ELF-1 (cell line): ENCODE results near the gene PDAP1.
A peak's percentile ranks its signal among the peaks of the same experiment; 100 is the strongest.
"Not testable (repeated sequence)": the region's sequence is repeated elsewhere in the genome, so short reads cannot be mapped to it uniquely, and the experiment has no call there.

Experiments used
- DNase-seq: peaks from one replicate; pipeline ENCODE4 v3.0.0-alpha.2; 2016; ENCODE audit warnings: low read depth, low spot score

The PDAP1 gene

GRCh38 chr7:99396418-99397296 is 11.7 kb downstream of the PDAP1 start:
- no peak for DNase-seq

DNA sequence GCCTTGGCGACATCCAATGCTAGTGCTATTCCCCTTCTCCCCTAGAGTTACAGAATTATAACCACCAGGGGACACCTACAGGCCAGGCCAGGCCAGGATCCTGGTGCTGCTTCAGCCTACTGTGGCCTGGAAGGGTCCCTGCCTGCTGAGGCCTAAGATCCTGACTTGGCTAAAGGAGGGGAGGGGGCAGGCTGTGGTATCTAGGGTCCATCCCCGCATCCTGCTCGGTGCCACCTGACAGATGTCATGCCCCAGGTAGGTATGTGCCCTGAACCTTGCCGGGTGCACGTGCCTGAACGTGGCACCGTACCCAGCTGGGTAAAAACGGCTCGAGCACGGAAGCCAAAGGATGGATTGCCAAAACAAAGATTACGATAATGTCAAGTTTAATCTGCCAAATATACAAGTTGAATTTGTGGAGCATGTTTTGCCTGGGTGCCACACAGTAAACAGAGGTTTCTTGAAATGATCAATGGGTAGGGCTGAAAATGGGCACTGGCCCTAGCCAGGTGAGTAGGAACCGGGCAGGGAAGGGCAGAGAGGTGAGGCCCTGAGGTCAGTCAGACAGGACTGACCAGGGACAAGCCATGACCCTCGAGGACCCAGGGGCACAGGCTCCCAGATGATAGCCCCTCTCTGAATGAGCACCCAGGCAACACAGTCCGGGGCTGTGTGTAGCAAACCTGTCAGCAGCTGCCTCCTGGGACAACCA is 12.6 kb downstream of the PDAP1 start:
- DNase-seq = no peak

GRCh38 chr7:99394188-99394502 is 14.3 kb downstream of the PDAP1 start:
- DNase-seq = no peak

- peak; percentile 94 for DNase-seq
Measured at GRCh38 chr7:99393355-99394187, 14.8 kb downstream of the PDAP1 start.

GRCh38 chr7:99392659-99393354 is 15.6 kb downstream of the PDAP1 start:
- DNase-seq = peak; percentile 93

- DNase-seq = no peak
Measured at GRCh38 chr7:99392046-99392445, 16.4 kb downstream of the PDAP1 start.

DNA sequence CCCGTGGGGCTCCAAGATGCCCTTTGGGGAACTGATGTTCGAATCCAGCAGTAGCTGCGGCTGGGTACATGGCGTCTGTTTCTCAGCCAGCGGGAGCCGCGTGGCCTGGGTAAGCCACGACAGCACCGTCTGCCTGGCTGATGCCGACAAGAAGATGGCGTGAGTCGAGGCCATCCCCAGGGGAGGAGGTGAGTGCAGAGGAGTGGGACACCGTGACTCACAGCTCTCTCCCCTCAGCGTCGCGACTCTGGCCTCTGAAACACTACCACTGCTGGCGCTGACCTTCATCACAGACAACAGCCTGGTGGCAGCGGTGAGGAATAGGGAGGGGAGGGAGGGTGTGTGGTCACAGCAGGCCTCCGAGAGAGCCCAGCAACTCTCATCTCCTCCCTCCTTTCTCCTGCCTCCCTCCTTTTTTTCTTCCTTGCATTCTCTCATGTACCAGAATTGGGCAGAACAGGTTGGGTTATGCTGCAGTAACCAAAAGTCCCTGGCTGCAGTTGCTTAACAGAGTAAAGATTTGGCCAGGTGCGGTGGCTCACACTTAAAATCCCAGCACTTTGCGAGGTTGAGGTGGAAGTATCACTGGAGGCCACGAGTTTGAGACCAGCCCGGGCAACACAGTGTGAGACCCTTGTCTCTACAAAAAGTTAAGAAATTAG is 17.3 kb downstream of the PDAP1 start:
- DNase-seq = no peak

GRCh38 chr7:99389772-99390171 is 18.6 kb downstream of the PDAP1 start:
- DNase-seq = no peak

GRCh38 chr7:99387912-99388311 is 20.5 kb downstream of the PDAP1 start:
- DNase-seq = no peak

- DNase-seq = not testable (repeated sequence)
Measured at GRCh38 chr7:99387239-99387635, 21.2 kb downstream of the PDAP1 start.

DNA sequence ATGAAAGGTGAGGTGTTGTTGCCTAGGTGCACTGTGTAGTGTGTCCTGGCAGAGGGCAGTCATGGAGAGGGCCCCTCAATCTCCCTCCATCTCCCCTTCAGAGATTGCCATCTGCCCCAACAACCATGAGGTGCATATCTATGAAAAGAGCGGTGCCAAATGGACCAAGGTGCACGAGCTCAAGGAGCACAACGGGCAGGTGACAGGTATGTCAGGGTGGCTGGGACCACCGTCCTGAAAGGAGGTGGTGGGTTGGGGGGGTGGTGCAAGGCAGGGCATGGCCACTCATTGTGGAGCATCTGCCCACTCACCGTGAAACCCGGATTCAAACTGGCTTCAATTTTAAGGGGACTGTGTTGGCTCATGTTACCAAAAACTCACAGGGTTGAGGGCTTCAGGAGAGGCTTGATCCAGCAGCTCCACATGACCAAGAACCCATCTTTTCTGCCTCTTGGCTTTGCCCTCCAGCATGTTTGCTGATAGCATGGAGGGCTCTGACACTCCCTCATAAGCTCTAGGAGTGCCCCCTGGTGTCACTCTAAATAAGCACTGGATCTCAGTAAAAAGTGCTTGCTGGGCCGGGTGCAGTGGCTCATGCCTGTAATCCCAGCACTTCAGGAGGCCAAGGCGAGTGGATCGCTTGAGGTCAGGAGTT is 21.7 kb downstream of the PDAP1 start:
- peak; percentile 57 for DNase-seq

- no peak for DNase-seq
Measured at GRCh38 chr7:99385564-99385963, 22.8 kb downstream of the PDAP1 start.

DNA sequence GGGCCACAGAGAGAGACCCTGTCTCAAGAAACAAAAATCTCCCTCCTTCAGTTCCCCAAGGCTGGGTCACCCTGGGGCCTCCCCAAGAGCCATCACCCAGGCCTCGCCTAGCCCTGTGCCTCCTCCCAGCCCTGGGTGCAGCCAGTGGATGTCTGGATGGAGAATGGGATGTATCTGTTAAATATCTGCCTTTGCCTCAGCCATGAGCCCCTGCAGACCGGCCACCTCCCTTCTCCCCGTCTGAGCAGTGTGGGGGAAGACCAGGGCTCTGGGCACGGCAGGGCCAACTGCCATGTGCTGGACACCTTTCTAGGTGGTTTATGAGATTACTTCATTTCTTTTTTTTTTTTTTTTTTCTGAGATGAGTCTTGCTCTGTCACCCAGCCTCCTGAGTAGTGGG is 23.9 kb downstream of the PDAP1 start:
- DNase-seq = no peak

DNA sequence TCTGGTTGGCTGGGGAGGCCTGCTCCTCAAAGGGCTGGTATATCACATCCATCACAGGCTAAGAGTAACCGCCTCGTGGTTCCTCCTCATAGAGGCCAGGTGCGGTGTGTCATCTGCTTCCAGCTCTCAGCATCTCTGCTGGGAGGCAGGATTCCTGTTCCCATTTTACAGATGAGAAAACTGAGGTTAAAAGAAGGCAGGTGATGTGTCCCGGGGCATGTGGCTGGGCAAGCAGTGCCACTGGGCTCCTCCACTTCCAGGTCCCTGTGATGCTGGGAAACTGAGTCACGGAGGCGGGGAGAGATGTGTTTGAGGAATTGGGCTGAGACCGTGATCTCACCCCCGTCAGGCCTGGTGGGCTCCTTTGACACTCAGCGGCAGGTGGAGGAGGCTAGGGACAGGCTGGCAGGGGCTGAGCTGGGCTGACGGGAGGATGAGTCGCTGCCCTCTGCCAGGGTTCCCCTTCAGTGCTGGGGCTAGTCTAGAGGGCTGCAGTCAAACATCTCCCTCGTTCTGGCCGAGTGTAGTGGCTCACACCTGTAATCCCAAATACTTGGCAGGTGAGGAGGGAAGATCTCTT is 24.5 kb downstream of the PDAP1 start:
- no peak for DNase-seq

- DNase-seq = no peak
Measured at GRCh38 chr7:99383203-99383602, 25.2 kb downstream of the PDAP1 start.

GRCh38 chr7:99381664-99382075 is 26.7 kb downstream of the PDAP1 start:
- no peak for DNase-seq

- DNase-seq = no peak
Measured at GRCh38 chr7:99380823-99381663, 27.4 kb downstream of the PDAP1 start.

- DNase-seq = no peak
Measured at GRCh38 chr7:99380032-99380822, 28.2 kb downstream of the PDAP1 start.

GRCh38 chr7:99379693-99380031 is 28.7 kb downstream of the PDAP1 start:
- not testable (repeated sequence) for DNase-seq
